Ishikawa (cell line): ENCODE measurements around the gene IPO9.

Experiments used
- CEBPB ChIP-seq: IDR thresholded peaks from 2 replicates; pipeline ENCODE4 v1.6.1; 2012
- CREB1 ChIP-seq: IDR thresholded peaks from 2 replicates; pipeline ENCODE4 v1.6.1; 2012; ENCODE audit warnings: low read depth
- EGR1 ChIP-seq: IDR thresholded peaks from 2 replicates; pipeline ENCODE4 v1.6.1; 2012
- EP300 ChIP-seq: IDR thresholded peaks from 2 replicates; pipeline ENCODE4 v1.6.1; 2012; ENCODE audit warnings: borderline replicate concordance
- FOXM1 ChIP-seq: IDR thresholded peaks from 2 replicates; pipeline ENCODE4 v1.6.1; 2012; ENCODE audit warnings: low read depth, borderline replicate concordance
- MAX ChIP-seq: IDR thresholded peaks from 2 replicates; pipeline ENCODE4 v1.6.1; 2012
- RAD21 ChIP-seq: IDR thresholded peaks from 2 replicates; pipeline ENCODE4 v1.6.1; 2012; ENCODE audit warnings: low read depth
- REST ChIP-seq: IDR thresholded peaks from 2 replicates; pipeline ENCODE4 v1.6.1; 2012; ENCODE audit warnings: low read depth, mild to moderate bottlenecking
- TAF1 ChIP-seq: IDR thresholded peaks from 2 replicates; pipeline ENCODE4 v1.6.1; 2012; ENCODE audit warnings: low read depth, mild to moderate bottlenecking
- TCF12 ChIP-seq: IDR thresholded peaks from 2 replicates; pipeline ENCODE4 v1.6.1; 2012; ENCODE audit warnings: low read depth
- YY1 ChIP-seq: IDR thresholded peaks from 2 replicates; pipeline ENCODE4 v1.6.1; 2012; ENCODE audit warnings: low read depth
- ZBTB7A ChIP-seq: IDR thresholded peaks from 2 replicates; pipeline ENCODE4 v1.6.1; 2012; ENCODE audit warnings: low read depth

GRCh38 chr1:201895120-201895665 lies 66.2 kb downstream of the IPO9 start:
- no peak for TF ChIP-seq RAD21
- no peak for TF ChIP-seq CREB1
- TF ChIP-seq REST: no peak
- no peak for TF ChIP-seq TCF12
- TF ChIP-seq FOXM1: no peak
- no peak for TF ChIP-seq YY1
- no peak for TF ChIP-seq EP300
- no peak for TF ChIP-seq MAX
- no peak for TF ChIP-seq CEBPB
- no peak for TF ChIP-seq TAF1
- TF ChIP-seq EGR1: no peak
- TF ChIP-seq ZBTB7A: no peak
